ENCODE data around the gene PAIP1. TPM values are rescaled to one million over a fixed set of nuclear protein-coding genes. Genes with fewer than 3 reads are reported as not detected.
"Not testable (repeated sequence)": the region's sequence is repeated elsewhere in the genome, so short reads cannot be mapped to it uniquely, and the experiment has no call there.

PAIP1 gene
- total RNA-seq, 1 donor from 2014 or later, result 67.0 TPM

GRCh38 chr5:43560128-43560527 lies 3.3 kb upstream of the PAIP1 start:
- Histone ChIP-seq H3K36me3 (no peaks in the 10 kb centered on the region), H3K9me3 (no peaks in the 10 kb centered on the region), H3K27ac (no peak overlapping the region), H3K4me3 (no peak overlapping the region), H3K4me1 (peaks cover 10% of the 10 kb centered on the region), H3K27me3 (no peaks in the 10 kb centered on the region)
- no peak for DNase-seq (ENCODE audit: extremely low spot score in 2 of 2)
- intact Hi-C loops (cut with DNase I), result no loop called here
- TF ChIP-seq, protein P1, sequence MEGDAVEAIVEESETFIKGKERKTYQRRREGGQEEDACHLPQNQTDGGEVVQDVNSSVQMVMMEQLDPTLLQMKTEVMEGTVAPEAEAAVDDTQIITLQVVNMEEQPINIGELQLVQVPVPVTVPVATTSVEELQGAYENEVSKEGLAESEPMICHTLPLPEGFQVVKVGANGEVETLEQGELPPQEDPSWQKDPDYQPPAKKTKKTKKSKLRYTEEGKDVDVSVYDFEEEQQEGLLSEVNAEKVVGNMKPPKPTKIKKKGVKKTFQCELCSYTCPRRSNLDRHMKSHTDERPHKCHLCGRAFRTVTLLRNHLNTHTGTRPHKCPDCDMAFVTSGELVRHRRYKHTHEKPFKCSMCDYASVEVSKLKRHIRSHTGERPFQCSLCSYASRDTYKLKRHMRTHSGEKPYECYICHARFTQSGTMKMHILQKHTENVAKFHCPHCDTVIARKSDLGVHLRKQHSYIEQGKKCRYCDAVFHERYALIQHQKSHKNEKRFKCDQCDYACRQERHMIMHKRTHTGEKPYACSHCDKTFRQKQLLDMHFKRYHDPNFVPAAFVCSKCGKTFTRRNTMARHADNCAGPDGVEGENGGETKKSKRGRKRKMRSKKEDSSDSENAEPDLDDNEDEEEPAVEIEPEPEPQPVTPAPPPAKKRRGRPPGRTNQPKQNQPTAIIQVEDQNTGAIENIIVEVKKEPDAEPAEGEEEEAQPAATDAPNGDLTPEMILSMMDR (IDR thresholded peaks at IDR 0.05), result no peak
- TF ChIP-seq POLR2AphosphoS5 (IDR thresholded peaks at IDR 0.05; ENCODE audit: insufficient read depth in 1 of 2, low read depth in 1 of 2) (no peak), POLR2A (IDR thresholded peaks at IDR 0.05) (no peak)

DNA sequence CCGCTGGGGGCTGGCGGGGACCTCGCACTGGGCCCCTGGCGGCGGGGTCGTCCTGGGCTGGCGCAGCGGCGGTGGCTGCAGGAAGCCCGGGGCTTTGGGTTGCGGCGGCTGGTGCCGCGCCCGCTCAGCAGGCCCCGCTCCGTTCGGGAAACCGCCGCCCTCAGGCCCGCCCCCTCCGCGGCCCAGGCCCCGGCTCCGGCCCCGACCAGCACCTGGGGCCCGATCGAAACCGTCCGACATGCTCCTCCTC lies 345 bp downstream of the PAIP1 start:
- H3K4me1 ChIP-seq, result peaks cover 44% of the 10 kb centered on the region
- intact Hi-C loops (cut with DNase I); H3K27me3 ChIP-seq; H3K9me3 ChIP-seq; DNase-seq (ENCODE audit: extremely low spot score in 2 of 2): not testable (repeated sequence)
- H3K27ac ChIP-seq, result peak overlapping the region; percentile 92
- H3K36me3 ChIP-seq, result peaks cover 0 to 19% of the 10 kb centered on the region in 2 donors
- peak overlapping the region; percentile 63 to 86 for H3K4me3 ChIP-seq

DNA sequence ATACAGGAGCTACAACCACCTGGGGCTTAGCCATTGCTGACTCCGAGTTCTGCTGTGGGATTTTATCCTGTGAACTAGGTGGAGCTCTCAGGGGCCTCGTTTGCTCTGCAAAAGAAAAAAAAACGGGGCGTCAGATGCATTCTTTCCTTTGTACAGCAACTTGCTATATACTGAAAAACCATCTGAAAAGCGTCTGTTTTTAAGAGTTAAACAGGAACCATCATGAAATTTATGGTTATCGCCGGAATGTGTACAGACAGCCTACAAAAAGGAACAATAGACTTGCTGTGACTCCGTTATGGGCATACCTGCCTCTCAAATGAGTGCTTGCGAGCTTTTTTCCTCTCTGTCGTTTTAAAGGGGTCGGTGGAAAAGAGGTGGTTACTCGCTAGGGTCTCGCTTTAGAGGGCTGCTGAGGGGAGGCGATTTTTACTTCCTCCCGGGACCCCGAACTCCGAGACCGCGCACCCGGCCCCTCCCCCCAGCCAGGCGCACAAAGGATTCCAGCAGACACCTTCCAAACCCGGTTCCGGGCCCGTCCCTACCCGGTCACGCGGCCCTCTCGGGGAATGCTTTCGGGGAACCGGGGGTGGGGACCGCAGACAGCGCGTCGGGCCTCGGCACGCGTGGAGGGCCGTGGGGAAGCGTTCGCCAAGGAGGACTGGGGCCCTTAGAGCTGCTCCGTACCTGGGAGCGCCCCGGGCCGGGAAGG lies 826 bp downstream of the PAIP1 start:
- intact Hi-C loops (cut with DNase I), result no loop called here
- H3K9me3 ChIP-seq, result no peaks in the 10 kb centered on the region
- peak overlapping the region; percentile 92 for H3K27ac ChIP-seq
- DNase-seq (ENCODE audit: extremely low spot score in 2 of 2), result no peak
- H3K36me3 ChIP-seq, result peaks cover 0 to 24% of the 10 kb centered on the region in 2 donors
- peaks cover 48% of the 10 kb centered on the region for H3K4me1 ChIP-seq
- peak overlapping the region; percentile 63 to 86 for H3K4me3 ChIP-seq
- no peaks in the 10 kb centered on the region for H3K27me3 ChIP-seq
- TF ChIP-seq POLR2A (IDR thresholded peaks at IDR 0.05) (no peak), POLR2AphosphoS5 (IDR thresholded peaks at IDR 0.05; ENCODE audit: insufficient read depth in 1 of 2, low read depth in 1 of 2) (peak; percentile 10 to 56)
- TF ChIP-seq, protein P1 (IDR thresholded peaks at IDR 0.05), result no peak

DNA sequence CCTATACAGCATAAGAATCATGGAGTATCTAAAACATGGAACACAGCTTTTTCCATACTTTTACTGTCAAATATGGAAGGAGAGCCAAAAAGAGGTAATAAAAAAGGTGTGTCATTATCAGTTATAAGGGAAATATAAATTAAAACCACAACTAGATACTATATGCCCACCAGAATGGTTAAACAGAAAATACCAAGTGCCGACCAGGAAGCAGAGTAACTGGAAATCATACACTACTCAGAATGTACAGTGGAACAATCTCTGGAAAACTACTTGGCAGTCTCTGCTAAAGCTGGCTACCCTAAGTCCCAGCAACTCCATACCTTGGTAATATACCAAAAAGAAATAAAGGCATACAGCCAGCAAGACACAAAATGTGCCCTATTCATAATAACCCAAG lies 2.4 kb downstream of the PAIP1 start:
- no peak overlapping the region for H3K27ac ChIP-seq
- H3K36me3 ChIP-seq, result peaks cover 0 to 35% of the 10 kb centered on the region in 2 donors
- DNase-seq (ENCODE audit: extremely low spot score in 2 of 2), result no peak
- no peaks in the 10 kb centered on the region for H3K9me3 ChIP-seq
- intact Hi-C loops (cut with DNase I), result no loop called here
- no peak overlapping the region for H3K4me3 ChIP-seq
- H3K27me3 ChIP-seq, result no peaks in the 10 kb centered on the region
- peaks cover 57% of the 10 kb centered on the region for H3K4me1 ChIP-seq
- no peak for TF ChIP-seq POLR2AphosphoS5 (IDR thresholded peaks at IDR 0.05; ENCODE audit: insufficient read depth in 1 of 2, low read depth in 1 of 2)
- TF ChIP-seq, protein P1 (IDR thresholded peaks at IDR 0.05), result no peak
- TF ChIP-seq POLR2A (IDR thresholded peaks at IDR 0.05), result no peak

DNA sequence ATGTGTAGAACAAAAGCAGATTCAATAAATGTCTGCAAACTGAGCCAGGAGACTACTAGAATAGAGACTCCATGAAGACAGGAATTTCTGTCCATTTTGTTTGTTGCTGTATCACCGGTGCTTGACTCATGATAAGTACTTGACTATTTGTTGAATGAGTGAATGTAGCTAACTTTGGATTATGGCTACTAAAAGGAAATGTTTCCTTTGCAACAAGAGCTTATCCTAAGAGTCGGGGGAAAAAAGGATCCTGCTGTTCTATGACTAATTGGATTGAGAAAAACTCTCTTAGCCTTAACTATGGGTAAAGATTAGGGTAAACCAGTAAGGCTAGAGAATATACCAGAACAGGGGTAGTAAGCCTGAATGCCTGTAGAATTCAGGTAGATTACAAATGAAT lies 3.5 kb downstream of the PAIP1 start:
- Histone ChIP-seq H3K4me1 (peaks cover 57% of the 10 kb centered on the region), H3K4me3 (no peak overlapping the region), H3K27me3 (no peaks in the 10 kb centered on the region), H3K36me3 (peaks cover 0 to 40% of the 10 kb centered on the region in 2 donors), H3K9me3 (no peaks in the 10 kb centered on the region), H3K27ac (no peak overlapping the region)
- intact Hi-C loops (cut with DNase I), result no loop called here
- no peak for DNase-seq (ENCODE audit: extremely low spot score in 2 of 2)
- TF ChIP-seq POLR2AphosphoS5 (IDR thresholded peaks at IDR 0.05; ENCODE audit: insufficient read depth in 1 of 2, low read depth in 1 of 2), result no peak
- TF ChIP-seq, protein P1 (IDR thresholded peaks at IDR 0.05), result no peak
- no peak for TF ChIP-seq POLR2A (IDR thresholded peaks at IDR 0.05)
